Neural progenitor cell (in vitro differentiated cells): Measurements from ENCODE around the gene FBXL12. TPM values are rescaled to one million over a fixed set of nuclear protein-coding genes. Genes with fewer than 3 reads are reported as not detected.

Experiments used
- DNase-seq: peaks from one replicate; pipeline ENCODE4 v3.0.0-alpha.2; 2016; ENCODE audit warnings: low spot score
- H2AFZ ChIP-seq: fragments of 200-600 bp; sonication (generic); replicated peaks from 2 replicates; pipeline ENCODE4 v1.6.1; 2016; ENCODE audit warnings: antibody characterized with exemption
- H3F3A ChIP-seq: fragments of 200-600 bp; sonication (generic); 2 replicates; pipeline ENCODE4 v1.6.1; 2016; ENCODE audit warnings: antibody characterized with exemption, low read depth
- H3K27ac ChIP-seq: fragments of 200-600 bp; sonication (generic); 2 replicates; pipeline ENCODE4 v1.5.1; 2016; ENCODE audit warnings: mild to moderate bottlenecking
- H3K27me3 ChIP-seq: fragments of 200-600 bp; sonication (generic); 2 replicates; pipeline ENCODE4 v1.6.1; 2016; ENCODE audit warnings: mild to moderate bottlenecking, moderate library complexity
- H3K36me3 ChIP-seq: fragments of 200-600 bp; sonication (generic); 2 replicates; pipeline ENCODE4 v1.5.1; 2016
- H3K4me1 ChIP-seq: fragments of 200-600 bp; sonication (generic); 2 replicates; pipeline ENCODE4 v1.6.1; 2016; ENCODE audit warnings: mixed run types
- H3K4me2 ChIP-seq: fragments of 200-600 bp; sonication (generic); 2 replicates; pipeline ENCODE4 v1.6.1; 2016
- H3K4me3 ChIP-seq: fragments of 200-600 bp; sonication (generic); 2 replicates; pipeline ENCODE4 v1.5.1; 2016
- H3K79me2 ChIP-seq: fragments of 200-600 bp; sonication (generic); 2 replicates; pipeline ENCODE4 v1.6.1; 2016; ENCODE audit warnings: low read depth
- H3K9ac ChIP-seq: fragments of 200-600 bp; sonication (generic); 2 replicates; pipeline ENCODE4 v1.6.1; 2016
- H3K9me3 ChIP-seq: fragments of 200-600 bp; sonication (generic); 2 replicates; pipeline ENCODE4 v1.5.1; 2016; ENCODE audit warnings: low read depth
- H4K20me1 ChIP-seq: fragments of 200-600 bp; sonication (generic); 2 replicates; pipeline ENCODE4 v1.6.1; 2016; ENCODE audit warnings: low read depth
- H3K27ac Mint-ChIP-seq: 3 replicates; pipeline ENCODE4 v1.8.0; 2021; ENCODE audit warnings: mixed read lengths
- H3K27me3 Mint-ChIP-seq: 2 replicates; pipeline ENCODE4 v1.8.0; 2022; ENCODE audit warnings: low read depth, mild to moderate bottlenecking, inconsistent platforms, moderate library complexity, mixed read lengths; ENCODE audit not compliant: insufficient read depth
- H3K36me3 Mint-ChIP-seq: 3 replicates; pipeline ENCODE4 v1.8.0; 2021; ENCODE audit warnings: mixed read lengths
- H3K4me1 Mint-ChIP-seq: 3 replicates; pipeline ENCODE4 v1.8.0; 2021; ENCODE audit warnings: mixed read lengths
- H3K4me3 Mint-ChIP-seq: 3 replicates; pipeline ENCODE4 v1.8.0; 2021; ENCODE audit warnings: mild to moderate bottlenecking, moderate library complexity, mixed read lengths
- H3K9me3 Mint-ChIP-seq: 3 replicates; pipeline ENCODE4 v1.8.0; 2020; ENCODE audit warnings: mixed read lengths
- EZH2 ChIP-seq: fragments of 200-600 bp; sonication (generic); IDR thresholded peaks from 2 replicates; pipeline ENCODE4 v1.6.1; 2017; ENCODE audit warnings: antibody characterized with exemption, mild to moderate bottlenecking, moderate library complexity
- EZH2phosphoT487 ChIP-seq: fragments of 200-600 bp; sonication (generic); IDR thresholded peaks from 2 replicates; pipeline ENCODE4 v1.6.1; 2017; ENCODE audit warnings: antibody characterized with exemption
- total RNA-seq: library from RNA; depleted of rRNA; stranded (reverse); fragments of >200 nt; gene quantifications from 2 replicates; pipeline ENCODE4 v1.2.3, GENCODE V29; 2015; ENCODE audit warnings: low replicate concordance
- TF ChIP-seq, protein P1 (sequence below): fragments of 200-600 bp; sonication (generic); IDR thresholded peaks from 2 replicates; pipeline ENCODE4 v1.5.1; 2017; ENCODE audit warnings: antibody characterized with exemption, mild to moderate bottlenecking

The FBXL12 gene
- total RNA-seq: 9.9 and 27.3 TPM in 2 replicates

GRCh38 chr19:9818734-9819595 lies at the start of gene FBXL12:
Gene FBXL12 (minus strand): TSS chr19:9819079. CDS start chr19:9818813, 266 bp downstream.
- Mint-ChIP-seq H3K27me3 (peaks cover 6% of the 10 kb centered on the region), H3K27ac (no peak within 1 kb of the TSS), H3K9me3 (peaks cover 7% of the 10 kb centered on the region), H3K4me3 (peak within 1 kb of the TSS; percentile 93), H3K36me3 (peaks cover 20% of the 10 kb centered on the region), H3K4me1 (peaks cover 9% of the 10 kb centered on the region)
- peak; percentile 100 for DNase-seq
- Histone ChIP-seq H3K79me2 (peaks cover 46% of the 10 kb centered on the region), H3K27ac (peak within 1 kb of the TSS; percentile 77), H4K20me1 (peaks cover 4% of the 10 kb centered on the region), H3K27me3 (no peaks in the 10 kb centered on the region), H3K4me3 (peak within 1 kb of the TSS; percentile 99), H3K36me3 (no peaks in the 10 kb centered on the region), H3K9me3 (no peaks in the 10 kb centered on the region), H2AFZ (peak within 1 kb of the TSS; percentile 99), H3F3A (peaks cover 15% of the 10 kb centered on the region), H3K9ac (peak within 1 kb of the TSS; percentile 85), H3K4me2 (peak within 1 kb of the TSS; percentile 88), H3K4me1 (peaks cover 8% of the 10 kb centered on the region)
- TF ChIP-seq EZH2phosphoT487 (no peak), EZH2 (no peak)
- TF ChIP-seq, protein P1, sequence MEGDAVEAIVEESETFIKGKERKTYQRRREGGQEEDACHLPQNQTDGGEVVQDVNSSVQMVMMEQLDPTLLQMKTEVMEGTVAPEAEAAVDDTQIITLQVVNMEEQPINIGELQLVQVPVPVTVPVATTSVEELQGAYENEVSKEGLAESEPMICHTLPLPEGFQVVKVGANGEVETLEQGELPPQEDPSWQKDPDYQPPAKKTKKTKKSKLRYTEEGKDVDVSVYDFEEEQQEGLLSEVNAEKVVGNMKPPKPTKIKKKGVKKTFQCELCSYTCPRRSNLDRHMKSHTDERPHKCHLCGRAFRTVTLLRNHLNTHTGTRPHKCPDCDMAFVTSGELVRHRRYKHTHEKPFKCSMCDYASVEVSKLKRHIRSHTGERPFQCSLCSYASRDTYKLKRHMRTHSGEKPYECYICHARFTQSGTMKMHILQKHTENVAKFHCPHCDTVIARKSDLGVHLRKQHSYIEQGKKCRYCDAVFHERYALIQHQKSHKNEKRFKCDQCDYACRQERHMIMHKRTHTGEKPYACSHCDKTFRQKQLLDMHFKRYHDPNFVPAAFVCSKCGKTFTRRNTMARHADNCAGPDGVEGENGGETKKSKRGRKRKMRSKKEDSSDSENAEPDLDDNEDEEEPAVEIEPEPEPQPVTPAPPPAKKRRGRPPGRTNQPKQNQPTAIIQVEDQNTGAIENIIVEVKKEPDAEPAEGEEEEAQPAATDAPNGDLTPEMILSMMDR: no peak

GRCh38 chr19:9865732-9866501 lies 47.0 kb upstream of the FBXL12 start:
- Mint-ChIP-seq H3K36me3 (no peaks in the 10 kb centered on the region), H3K27me3 (peaks cover 6% of the 10 kb centered on the region), H3K4me1 (peaks cover 6% of the 10 kb centered on the region), H3K9me3 (no peaks in the 10 kb centered on the region), H3K4me3 (no peak overlapping the region), H3K27ac (no peak overlapping the region)
- Histone ChIP-seq H3K9ac (no peak overlapping the region), H2AFZ (no peak overlapping the region), H3K36me3 (no peaks in the 10 kb centered on the region), H3K27me3 (no peaks in the 10 kb centered on the region), H3K4me3 (no peak overlapping the region), H3K4me2 (peak overlapping the region; percentile 47), H3K4me1 (peaks cover 7% of the 10 kb centered on the region), H3K79me2 (no peaks in the 10 kb centered on the region), H3F3A (peaks cover 10% of the 10 kb centered on the region), H3K27ac (peak overlapping the region; percentile 83), H4K20me1 (peaks cover 2% of the 10 kb centered on the region), H3K9me3 (no peaks in the 10 kb centered on the region)
- TF ChIP-seq EZH2phosphoT487 (no peak), EZH2 (no peak)
- TF ChIP-seq, protein P1: no peak
- peak; percentile 58 for DNase-seq

- Mint-ChIP-seq H3K4me3 (no peak overlapping the region), H3K27ac (no peak overlapping the region), H3K4me1 (peaks cover 6% of the 10 kb centered on the region), H3K36me3 (no peaks in the 10 kb centered on the region), H3K27me3 (peaks cover 6% of the 10 kb centered on the region), H3K9me3 (no peaks in the 10 kb centered on the region)
- H2AFZ ChIP-seq: no peak overlapping the region
- H3K79me2 ChIP-seq: no peaks in the 10 kb centered on the region
- no peaks in the 10 kb centered on the region for H3K27me3 ChIP-seq
- no peak overlapping the region for H3K27ac ChIP-seq
- DNase-seq: no peak
- no peaks in the 10 kb centered on the region for H3K9me3 ChIP-seq
- H3K4me2 ChIP-seq: no peak overlapping the region
- H3K36me3 ChIP-seq: no peaks in the 10 kb centered on the region
- peaks cover 7% of the 10 kb centered on the region for H3F3A ChIP-seq
- peaks cover 7% of the 10 kb centered on the region for H3K4me1 ChIP-seq
- H4K20me1 ChIP-seq: peaks cover 2% of the 10 kb centered on the region
- no peak for TF ChIP-seq EZH2
- TF ChIP-seq, protein P1: no peak
- no peak for TF ChIP-seq EZH2phosphoT487
- no peak overlapping the region for H3K9ac ChIP-seq
- no peak overlapping the region for H3K4me3 ChIP-seq
Observed at GRCh38 chr19:9863759-9864158, 44.9 kb upstream of the FBXL12 start.
